GM10847 (cell line): Measurements from ENCODE around the gene RAB20.

ENCODE experiments used
- POLR2A ChIP-seq: IDR thresholded peaks from 2 replicates; pipeline ENCODE4 v1.6.1; 2011; ENCODE audit not compliant: insufficient read length; ENCODE audit errors: extremely low read depth

The RAB20 gene

GRCh38 chr13:110562696-110563462 is 1.4 kb upstream of the RAB20 start:
- TF ChIP-seq POLR2A, result no peak

- no peak for TF ChIP-seq POLR2A
Observed at GRCh38 chr13:110562036-110562597, 595 bp upstream of the RAB20 start.

- TF ChIP-seq POLR2A, result no peak
Observed at GRCh38 chr13:110560601-110561343, 750 bp downstream of the RAB20 start.

GRCh38 chr13:110559986-110560385 is 1.5 kb downstream of the RAB20 start:
- TF ChIP-seq POLR2A, result no peak

- TF ChIP-seq POLR2A, result no peak
Observed at GRCh38 chr13:110559429-110559943, 2.0 kb downstream of the RAB20 start.

- no peak for TF ChIP-seq POLR2A
Observed at GRCh38 chr13:110557610-110558305, 3.8 kb downstream of the RAB20 start.

- no peak for TF ChIP-seq POLR2A
Observed at GRCh38 chr13:110557082-110557481, 4.4 kb downstream of the RAB20 start.

- no peak for TF ChIP-seq POLR2A
Observed at GRCh38 chr13:110556224-110556606, 5.3 kb downstream of the RAB20 start.

- TF ChIP-seq POLR2A, result no peak
Observed at GRCh38 chr13:110555601-110556223, 5.8 kb downstream of the RAB20 start.

GRCh38 chr13:110554946-110555345 is 6.6 kb downstream of the RAB20 start:
- no peak for TF ChIP-seq POLR2A

GRCh38 chr13:110554227-110554836 is 7.2 kb downstream of the RAB20 start:
- no peak for TF ChIP-seq POLR2A

- TF ChIP-seq POLR2A, result no peak
Observed at GRCh38 chr13:110553417-110553816, 8.1 kb downstream of the RAB20 start.

- TF ChIP-seq POLR2A, result no peak
Observed at GRCh38 chr13:110552767-110553166, 8.8 kb downstream of the RAB20 start.

GRCh38 chr13:110551284-110551683 is 10.2 kb downstream of the RAB20 start:
- TF ChIP-seq POLR2A, result no peak

- no peak for TF ChIP-seq POLR2A
Observed at GRCh38 chr13:110549795-110550160, 11.7 kb downstream of the RAB20 start.
